Central memory CD8-positive, alpha-beta T cell (primary cell): ENCODE measurements around the gene PTPRJ.
"Not testable (repeated sequence)": the region's sequence is repeated elsewhere in the genome, so short reads cannot be mapped to it uniquely, and the experiment has no call there.

Experiments
- ATAC-seq: fragments of 150-1000 bp; cut with Tn5 transposase; replicated peaks from 2 replicates; pipeline ENCODE4 v1.10.0; 2022; ENCODE audit warnings: mild to moderate bottlenecking, moderate FRiP score, moderate number of reproducible peaks; ENCODE audit not compliant: poor library complexity, severe bottlenecking; ENCODE audit errors: extremely low read depth
- DNase-seq, 2 donors: peaks; one replicate each; pipeline ENCODE4 v3.0.0; 2021; ENCODE audit warnings: low spot score in 2 of 2
- H3K27ac Mint-ChIP-seq: one replicate; pipeline ENCODE4 v1.8.0; 2022; ENCODE audit warnings: low read depth, mild to moderate bottlenecking, moderate library complexity, mixed read lengths
- H3K27me3 Mint-ChIP-seq: one replicate; pipeline ENCODE4 v1.8.0; 2022; ENCODE audit warnings: mixed read lengths
- H3K36me3 Mint-ChIP-seq: one replicate; pipeline ENCODE4 v1.8.0; 2022; ENCODE audit warnings: mild to moderate bottlenecking, moderate library complexity, mixed read lengths; ENCODE audit not compliant: insufficient read depth
- H3K4me1 Mint-ChIP-seq: one replicate; pipeline ENCODE4 v1.8.0; 2022; ENCODE audit warnings: mixed read lengths
- H3K4me3 Mint-ChIP-seq: one replicate; pipeline ENCODE4 v1.8.0; 2022; ENCODE audit warnings: mild to moderate bottlenecking, moderate library complexity, mixed read lengths
- H3K9me3 Mint-ChIP-seq: one replicate; pipeline ENCODE4 v1.8.0; 2022; ENCODE audit warnings: mixed read lengths

The PTPRJ gene

GRCh38 chr11:47949001-47949675, 31.2 kb upstream of the PTPRJ start:
- not testable (repeated sequence) for ATAC-seq, H3K36me3 Mint-ChIP-seq, H3K9me3 Mint-ChIP-seq, H3K27me3 Mint-ChIP-seq, DNase-seq
- Mint-ChIP-seq H3K27ac (peak overlapping the region; percentile 90), H3K4me1 (peaks cover 17% of the 10 kb centered on the region), H3K4me3 (peak overlapping the region; percentile 71)

- Mint-ChIP-seq H3K4me3 (peak overlapping the region; percentile 71), H3K4me1 (peaks cover 21% of the 10 kb centered on the region), H3K27ac (peak overlapping the region; percentile 90), H3K36me3 (peaks cover 5% of the 10 kb centered on the region), H3K9me3 (no peaks in the 10 kb centered on the region), H3K27me3 (no peaks in the 10 kb centered on the region)
- DNase-seq (peak; percentile 19 to 50), ATAC-seq (peak; percentile 97)
Observed at GRCh38 chr11:47950396-47950795, 30.0 kb upstream of the PTPRJ start.

GRCh38 chr11:47951504-47951903, 28.9 kb upstream of the PTPRJ start:
- H3K27ac Mint-ChIP-seq, H3K27me3 Mint-ChIP-seq, H3K9me3 Mint-ChIP-seq, H3K36me3 Mint-ChIP-seq, DNase-seq, ATAC-seq, H3K4me3 Mint-ChIP-seq: not testable (repeated sequence)
- H3K4me1 Mint-ChIP-seq: peaks cover 21% of the 10 kb centered on the region

DNA sequence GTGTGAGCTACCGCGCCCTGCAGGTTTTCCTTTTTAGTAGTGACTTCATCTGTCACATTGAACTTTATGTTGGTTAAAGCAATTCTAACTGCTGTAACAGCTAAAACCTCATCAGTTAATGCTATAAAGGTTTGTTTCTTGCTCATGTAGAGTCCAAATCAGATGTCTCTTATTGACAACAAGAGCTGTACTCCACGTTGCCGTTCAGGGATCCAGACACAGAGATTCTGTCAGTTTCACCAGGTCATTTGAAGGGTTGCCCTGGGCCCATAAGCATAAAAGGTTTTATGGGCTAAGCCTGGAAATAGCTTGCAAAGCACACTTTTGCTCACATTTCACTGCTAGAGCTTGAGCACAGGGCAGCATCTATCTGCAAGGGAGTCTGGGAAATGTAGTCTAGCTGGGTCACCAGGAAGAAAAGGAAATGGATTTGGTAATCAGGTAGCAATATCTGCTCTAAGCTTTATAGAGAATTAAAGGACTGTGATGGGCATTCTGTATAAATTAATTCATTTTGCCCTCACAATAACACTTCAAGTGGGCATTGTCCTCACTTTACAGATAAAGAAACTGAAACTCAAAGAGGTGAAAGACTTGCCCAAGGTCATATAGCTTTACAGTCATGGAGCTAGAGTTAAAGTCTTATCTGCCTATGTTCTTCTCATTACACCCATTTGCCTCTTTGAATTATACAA, 25.2 kb upstream of the PTPRJ start:
- H3K9me3 Mint-ChIP-seq: no peaks in the 10 kb centered on the region
- ATAC-seq (no peak), DNase-seq (no peak)
- peak overlapping the region; percentile 16 for H3K27ac Mint-ChIP-seq
- no peaks in the 10 kb centered on the region for H3K27me3 Mint-ChIP-seq
- H3K4me3 Mint-ChIP-seq: no peak overlapping the region
- H3K36me3 Mint-ChIP-seq: peaks cover 4% of the 10 kb centered on the region
- H3K4me1 Mint-ChIP-seq: peaks cover 10% of the 10 kb centered on the region

DNA sequence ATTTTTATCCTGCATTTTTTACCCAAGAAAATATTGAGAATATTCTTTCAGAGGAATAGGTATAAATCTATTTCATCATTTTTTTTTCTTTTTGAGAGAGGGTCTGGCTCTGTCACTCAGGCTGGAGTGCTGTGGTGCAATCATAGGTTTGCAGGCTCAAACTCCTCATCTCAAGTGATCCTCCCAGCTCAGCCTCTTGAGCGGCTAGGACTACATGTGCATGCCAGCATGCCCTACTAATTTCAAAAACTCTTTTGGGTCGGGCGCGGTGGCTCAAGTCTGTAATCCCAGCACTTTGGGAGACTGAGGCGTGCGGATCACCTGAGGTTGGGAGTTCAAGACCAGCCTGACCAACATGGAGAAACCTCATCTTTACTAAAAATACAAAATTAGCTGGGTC, 20.3 kb upstream of the PTPRJ start:
- DNase-seq (no peak), ATAC-seq (no peak)
- H3K27ac Mint-ChIP-seq: no peak overlapping the region
- H3K27me3 Mint-ChIP-seq: no peaks in the 10 kb centered on the region
- no peaks in the 10 kb centered on the region for H3K36me3 Mint-ChIP-seq
- H3K9me3 Mint-ChIP-seq: no peaks in the 10 kb centered on the region
- peaks cover 3% of the 10 kb centered on the region for H3K4me1 Mint-ChIP-seq
- H3K4me3 Mint-ChIP-seq: no peak overlapping the region

DNA sequence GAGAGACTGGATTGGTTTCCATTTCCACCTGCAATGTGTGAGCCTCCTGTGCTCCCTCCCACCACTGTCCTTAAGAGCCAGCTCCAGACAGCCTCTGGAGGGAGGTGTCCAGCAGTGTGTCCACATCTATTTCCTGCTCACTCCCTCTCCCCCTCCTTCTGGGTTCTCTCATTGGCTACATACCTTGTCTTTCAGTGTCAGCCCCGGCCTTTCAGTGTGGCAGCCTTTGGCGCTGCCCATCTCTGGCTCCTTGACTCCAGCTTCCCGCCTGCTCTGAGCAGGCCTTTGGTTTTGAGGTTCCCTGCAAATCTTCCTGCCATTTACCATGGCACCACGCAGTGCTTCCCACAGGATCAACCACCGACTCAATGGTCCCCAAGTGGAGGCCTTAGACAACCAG, 19.0 kb upstream of the PTPRJ start:
- Mint-ChIP-seq H3K27ac (no peak overlapping the region), H3K4me1 (no peaks in the 10 kb centered on the region), H3K27me3 (no peaks in the 10 kb centered on the region), H3K4me3 (no peak overlapping the region), H3K36me3 (no peaks in the 10 kb centered on the region), H3K9me3 (no peaks in the 10 kb centered on the region)
- ATAC-seq (no peak), DNase-seq (no peak)

DNA sequence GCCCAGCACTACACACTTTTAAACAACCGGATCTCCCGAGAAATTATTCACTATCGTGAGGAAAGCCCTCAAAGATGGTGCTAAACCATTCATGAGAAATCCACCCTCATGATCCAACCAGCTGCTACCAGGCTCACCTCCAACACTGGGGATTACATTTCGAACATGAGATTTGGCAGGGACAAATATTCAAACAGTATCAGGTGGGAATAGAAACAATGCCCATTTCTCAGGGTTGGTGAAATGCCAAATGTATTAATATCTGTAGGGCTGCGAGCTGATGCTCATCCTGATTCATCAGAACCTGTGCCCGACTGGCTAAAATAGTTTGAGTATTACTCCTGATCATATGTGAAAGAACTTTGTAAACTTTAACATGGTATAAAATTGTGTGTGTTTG, 15.8 kb upstream of the PTPRJ start:
- no peak overlapping the region for H3K4me3 Mint-ChIP-seq
- no peak for ATAC-seq
- no peaks in the 10 kb centered on the region for H3K36me3 Mint-ChIP-seq
- H3K27me3 Mint-ChIP-seq: no peaks in the 10 kb centered on the region
- no peaks in the 10 kb centered on the region for H3K4me1 Mint-ChIP-seq
- no peak for DNase-seq
- H3K9me3 Mint-ChIP-seq: no peaks in the 10 kb centered on the region
- no peak overlapping the region for H3K27ac Mint-ChIP-seq

- Mint-ChIP-seq H3K36me3 (peaks cover 1% of the 10 kb centered on the region), H3K27ac (no peak overlapping the region), H3K4me1 (no peaks in the 10 kb centered on the region), H3K27me3 (no peaks in the 10 kb centered on the region), H3K4me3 (no peak overlapping the region), H3K9me3 (no peaks in the 10 kb centered on the region)
- ATAC-seq (no peak), DNase-seq (no peak)
Observed at GRCh38 chr11:47967577-47968525, 12.5 kb upstream of the PTPRJ start.

DNA sequence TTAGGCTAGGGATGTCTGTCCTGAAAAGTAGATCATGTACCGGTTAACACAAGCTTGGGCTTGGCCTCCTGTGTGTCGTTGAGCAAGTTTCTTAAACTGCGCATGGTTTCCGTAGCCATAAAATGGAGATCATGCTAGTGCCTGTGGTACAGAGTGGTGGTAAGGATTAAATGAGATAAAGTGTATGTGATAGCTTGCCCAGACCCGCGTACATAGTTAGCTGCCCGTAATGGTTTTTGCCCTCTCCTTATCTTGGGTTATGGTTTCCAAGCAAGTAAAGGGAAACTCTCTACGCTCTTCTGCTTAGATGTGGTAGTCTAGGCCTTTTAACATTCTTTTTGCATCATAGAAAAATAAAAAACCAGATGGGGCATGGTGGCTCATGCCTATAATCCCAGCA, 11.0 kb upstream of the PTPRJ start:
- Mint-ChIP-seq H3K9me3 (no peaks in the 10 kb centered on the region), H3K4me1 (peaks cover 5% of the 10 kb centered on the region), H3K27ac (no peak overlapping the region), H3K4me3 (no peak overlapping the region), H3K36me3 (peaks cover 4% of the 10 kb centered on the region), H3K27me3 (no peaks in the 10 kb centered on the region)
- ATAC-seq (no peak), DNase-seq (no peak)

DNA sequence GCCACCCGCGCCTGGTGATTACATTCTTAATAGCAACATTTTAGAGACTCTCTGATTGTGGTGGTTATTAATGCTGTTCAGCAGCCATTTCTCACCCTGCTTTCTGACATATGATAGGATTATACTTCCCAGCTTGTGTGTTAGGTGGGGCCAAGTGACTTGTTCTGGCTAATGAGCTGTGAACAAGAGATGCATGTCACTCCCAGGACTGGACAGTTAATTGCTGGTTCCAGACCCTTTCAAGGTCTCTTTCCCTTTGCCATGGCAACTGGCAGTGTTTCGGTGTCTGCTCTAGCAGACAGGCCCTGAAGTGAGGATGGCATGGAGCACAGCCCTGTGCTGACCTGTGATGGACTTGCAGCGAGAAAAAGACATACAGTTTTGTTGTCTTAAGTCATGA, 8.9 kb upstream of the PTPRJ start:
- DNase-seq (no peak), ATAC-seq (no peak)
- Mint-ChIP-seq H3K27me3 (no peaks in the 10 kb centered on the region), H3K4me1 (peaks cover 10% of the 10 kb centered on the region), H3K36me3 (peaks cover 4% of the 10 kb centered on the region), H3K4me3 (no peak overlapping the region), H3K27ac (no peak overlapping the region), H3K9me3 (no peaks in the 10 kb centered on the region)

DNA sequence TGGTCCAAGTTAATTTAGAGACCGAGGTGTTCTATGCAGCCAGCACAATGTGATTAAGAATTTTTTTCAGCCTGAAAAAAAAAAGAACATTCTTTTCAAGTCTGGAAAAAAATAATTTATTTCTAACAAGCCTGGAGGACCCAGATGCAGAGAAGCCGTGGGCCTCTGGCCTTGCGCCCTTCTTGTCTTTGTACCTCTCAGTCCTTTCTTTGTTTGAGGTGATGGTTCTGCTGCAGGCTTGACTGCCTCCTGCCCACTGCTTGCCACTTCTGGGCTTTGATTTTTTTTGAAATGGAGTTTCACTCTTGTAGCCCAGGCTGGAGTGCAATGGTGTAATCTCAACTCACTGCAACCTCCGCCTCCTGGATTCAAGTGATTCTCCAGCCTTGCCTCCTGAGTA, 7.2 kb upstream of the PTPRJ start:
- no peaks in the 10 kb centered on the region for H3K27me3 Mint-ChIP-seq
- H3K36me3 Mint-ChIP-seq: peaks cover 4% of the 10 kb centered on the region
- no peak overlapping the region for H3K27ac Mint-ChIP-seq
- no peak overlapping the region for H3K4me3 Mint-ChIP-seq
- DNase-seq: no peak
- H3K9me3 Mint-ChIP-seq: no peaks in the 10 kb centered on the region
- H3K4me1 Mint-ChIP-seq: peaks cover 10% of the 10 kb centered on the region
- ATAC-seq: no peak

DNA sequence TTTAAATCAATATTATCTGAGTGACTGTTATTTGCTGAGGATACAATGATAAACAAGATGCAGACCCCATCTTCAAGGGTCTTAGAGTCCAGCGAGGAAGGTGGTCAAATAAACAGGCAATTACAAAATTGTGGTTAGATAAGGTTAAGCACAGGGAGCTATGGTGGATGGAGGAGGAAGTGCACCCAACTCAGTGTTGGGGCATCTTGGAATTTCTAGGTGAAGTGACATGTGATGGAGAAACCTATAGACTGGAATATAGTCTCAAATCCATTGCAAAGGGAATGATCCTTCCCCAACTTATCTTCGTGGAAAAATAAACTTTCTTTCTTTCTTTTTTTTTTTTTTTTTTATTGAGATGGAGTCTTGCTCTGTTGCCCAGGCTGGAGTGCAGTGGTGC, 3.4 kb upstream of the PTPRJ start:
- ATAC-seq (no peak), DNase-seq (no peak)
- H3K4me1 Mint-ChIP-seq: peaks cover 23% of the 10 kb centered on the region
- H3K4me3 Mint-ChIP-seq: no peak overlapping the region
- H3K9me3 Mint-ChIP-seq: no peaks in the 10 kb centered on the region
- H3K27ac Mint-ChIP-seq: no peak overlapping the region
- H3K36me3 Mint-ChIP-seq: peaks cover 7% of the 10 kb centered on the region
- no peaks in the 10 kb centered on the region for H3K27me3 Mint-ChIP-seq
